Endothelial cell (in vitro differentiated cells): ENCODE data around the gene MINDY3. TPM values are rescaled to one million over a fixed set of nuclear protein-coding genes. Genes with fewer than 3 reads are reported as not detected.

ENCODE experiments used
- DNase-seq: peaks from one replicate; pipeline ENCODE4 v3.0.0; 2021; ENCODE audit warnings: low spot score
- H3K27ac Mint-ChIP-seq: one replicate; pipeline ENCODE4 v1.8.0; 2021; ENCODE audit warnings: mixed read lengths, inconsistent platforms; ENCODE audit not compliant: unreplicated experiment
- H3K27me3 Mint-ChIP-seq: one replicate; pipeline ENCODE4 v1.8.0; 2021; ENCODE audit warnings: mild to moderate bottlenecking, moderate library complexity, mixed read lengths, inconsistent platforms; ENCODE audit not compliant: unreplicated experiment
- H3K36me3 Mint-ChIP-seq: one replicate; pipeline ENCODE4 v1.8.0; 2021; ENCODE audit warnings: mild to moderate bottlenecking, low read depth, mixed read lengths, inconsistent platforms; ENCODE audit not compliant: unreplicated experiment
- H3K4me1 Mint-ChIP-seq: one replicate; pipeline ENCODE4 v1.8.0; 2021; ENCODE audit warnings: mild to moderate bottlenecking, mixed read lengths, inconsistent platforms; ENCODE audit not compliant: unreplicated experiment
- H3K4me3 Mint-ChIP-seq: one replicate; pipeline ENCODE4 v1.8.0; 2021; ENCODE audit warnings: mild to moderate bottlenecking, mixed read lengths, inconsistent platforms; ENCODE audit not compliant: unreplicated experiment
- H3K9me3 Mint-ChIP-seq: one replicate; pipeline ENCODE4 v1.8.0; 2021; ENCODE audit warnings: mixed read lengths, inconsistent platforms; ENCODE audit not compliant: unreplicated experiment
- total RNA-seq: library from RNA; stranded (reverse); fragmentation: NEBNext Ultra II Directional; extraction: Animal tissue kit (Norgen Biotek cat#: 25700); gene quantifications from one replicate; pipeline ENCODE4 v1.2.1, GENCODE V29; 2021; ENCODE audit not compliant: unreplicated experiment
- TF ChIP-seq, protein P1 (sequence below): fragments of 200-600 bp; sonication (generic); IDR thresholded peaks from one replicate; pipeline ENCODE4 v1.5.0; 2021; ENCODE audit warnings: antibody characterized with exemption; ENCODE audit not compliant: unreplicated experiment

The MINDY3 gene
- total RNA-seq, 1 donor from 2014 or later, result 26.1 TPM

DNA sequence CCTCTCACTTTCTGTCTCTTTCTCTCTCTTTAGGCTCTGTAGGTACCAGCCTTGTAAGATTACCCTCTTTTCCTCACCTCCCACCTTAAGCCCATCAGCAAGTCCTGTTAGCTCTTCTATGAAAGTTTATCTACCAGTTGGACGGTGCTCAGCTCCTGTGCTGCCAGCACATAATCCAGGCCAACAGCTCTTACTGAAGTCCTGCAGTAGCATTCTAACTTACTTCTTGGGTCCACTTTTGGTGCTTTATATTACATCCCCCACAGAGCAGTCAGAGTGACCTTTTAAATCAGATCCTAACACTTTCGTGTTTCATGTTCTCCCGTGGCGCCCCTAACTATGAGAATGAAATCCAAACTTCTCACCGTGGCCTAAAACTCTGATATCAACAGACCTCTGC, 101.7 kb downstream of the MINDY3 start:
- Mint-ChIP-seq H3K36me3 (no peaks in the 10 kb centered on the region), H3K27me3 (peaks cover 6% of the 10 kb centered on the region), H3K9me3 (no peaks in the 10 kb centered on the region), H3K4me1 (no peaks in the 10 kb centered on the region), H3K27ac (no peak overlapping the region), H3K4me3 (no peak overlapping the region)
- TF ChIP-seq, protein P1, sequence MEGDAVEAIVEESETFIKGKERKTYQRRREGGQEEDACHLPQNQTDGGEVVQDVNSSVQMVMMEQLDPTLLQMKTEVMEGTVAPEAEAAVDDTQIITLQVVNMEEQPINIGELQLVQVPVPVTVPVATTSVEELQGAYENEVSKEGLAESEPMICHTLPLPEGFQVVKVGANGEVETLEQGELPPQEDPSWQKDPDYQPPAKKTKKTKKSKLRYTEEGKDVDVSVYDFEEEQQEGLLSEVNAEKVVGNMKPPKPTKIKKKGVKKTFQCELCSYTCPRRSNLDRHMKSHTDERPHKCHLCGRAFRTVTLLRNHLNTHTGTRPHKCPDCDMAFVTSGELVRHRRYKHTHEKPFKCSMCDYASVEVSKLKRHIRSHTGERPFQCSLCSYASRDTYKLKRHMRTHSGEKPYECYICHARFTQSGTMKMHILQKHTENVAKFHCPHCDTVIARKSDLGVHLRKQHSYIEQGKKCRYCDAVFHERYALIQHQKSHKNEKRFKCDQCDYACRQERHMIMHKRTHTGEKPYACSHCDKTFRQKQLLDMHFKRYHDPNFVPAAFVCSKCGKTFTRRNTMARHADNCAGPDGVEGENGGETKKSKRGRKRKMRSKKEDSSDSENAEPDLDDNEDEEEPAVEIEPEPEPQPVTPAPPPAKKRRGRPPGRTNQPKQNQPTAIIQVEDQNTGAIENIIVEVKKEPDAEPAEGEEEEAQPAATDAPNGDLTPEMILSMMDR, result no peak
- no peak for DNase-seq

DNA sequence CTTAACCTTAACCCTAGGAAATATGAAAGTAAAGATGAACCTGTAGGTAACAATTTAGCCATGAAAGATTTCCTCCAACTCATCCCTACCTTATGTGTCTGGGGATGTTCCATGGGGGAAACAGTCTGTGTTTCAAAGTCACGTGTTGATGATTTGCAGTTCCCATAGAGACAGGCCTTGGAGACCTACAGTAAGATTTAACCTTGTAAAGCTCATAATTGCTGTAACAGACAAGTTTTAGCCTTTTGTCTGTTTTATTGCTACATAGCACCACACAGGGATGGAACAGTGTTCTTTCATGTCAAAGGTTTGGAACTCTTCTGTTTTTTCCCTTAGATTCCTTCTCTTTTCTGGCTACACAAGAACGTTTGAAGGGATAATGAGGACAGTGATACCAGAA, 105.4 kb downstream of the MINDY3 start:
- Mint-ChIP-seq H3K4me3 (no peak overlapping the region), H3K4me1 (no peaks in the 10 kb centered on the region), H3K27ac (no peak overlapping the region), H3K36me3 (no peaks in the 10 kb centered on the region), H3K9me3 (no peaks in the 10 kb centered on the region), H3K27me3 (peaks cover 5% of the 10 kb centered on the region)
- DNase-seq, result no peak
- TF ChIP-seq, protein P1, result no peak

DNA sequence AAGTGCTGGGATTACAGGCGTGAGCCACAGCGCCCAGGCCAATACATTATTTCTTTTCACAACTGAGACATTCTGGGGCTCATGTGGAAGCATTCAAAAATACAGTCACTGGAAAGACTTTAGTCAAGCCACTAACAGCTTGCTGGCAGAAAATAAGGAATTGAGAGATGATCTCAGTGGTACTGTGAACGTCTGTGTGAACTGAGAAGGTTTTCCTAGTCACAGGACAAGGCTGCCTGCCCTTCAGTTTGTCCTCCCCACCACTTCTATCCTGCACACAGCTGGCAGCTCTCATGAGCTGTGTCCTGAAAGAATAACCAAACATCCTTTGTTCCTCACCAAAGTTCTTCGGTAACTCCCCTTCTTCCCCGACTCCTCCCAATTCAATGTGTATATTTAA, 109.3 kb downstream of the MINDY3 start:
- TF ChIP-seq, protein P1, result no peak
- Mint-ChIP-seq H3K4me3 (no peak overlapping the region), H3K27ac (no peak overlapping the region), H3K36me3 (no peaks in the 10 kb centered on the region), H3K4me1 (no peaks in the 10 kb centered on the region), H3K9me3 (no peaks in the 10 kb centered on the region), H3K27me3 (no peaks in the 10 kb centered on the region)
- DNase-seq, result no peak

DNA sequence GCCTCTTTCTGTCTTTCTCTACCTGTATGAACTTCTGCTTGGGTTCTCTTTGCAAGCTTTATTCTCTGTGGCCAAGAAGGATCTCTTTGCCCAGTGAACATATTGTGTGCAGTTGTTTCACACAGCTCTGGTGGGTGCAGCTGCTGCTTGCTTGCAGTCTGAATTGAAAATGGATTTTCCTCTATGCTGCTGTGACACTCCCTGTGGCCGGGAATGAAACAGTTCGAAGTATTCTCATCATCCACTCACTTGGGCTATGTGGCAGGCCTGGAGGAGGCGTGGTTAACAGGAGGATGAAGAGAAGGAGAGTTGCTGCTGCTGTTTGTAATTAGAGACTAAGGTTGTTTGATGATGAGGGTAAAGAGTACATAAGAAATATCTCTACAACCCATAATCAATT, 112.2 kb downstream of the MINDY3 start:
- TF ChIP-seq, protein P1, result no peak
- Mint-ChIP-seq H3K27me3 (no peaks in the 10 kb centered on the region), H3K9me3 (no peaks in the 10 kb centered on the region), H3K36me3 (no peaks in the 10 kb centered on the region), H3K4me3 (no peak overlapping the region), H3K4me1 (no peaks in the 10 kb centered on the region), H3K27ac (no peak overlapping the region)
- no peak for DNase-seq

DNA sequence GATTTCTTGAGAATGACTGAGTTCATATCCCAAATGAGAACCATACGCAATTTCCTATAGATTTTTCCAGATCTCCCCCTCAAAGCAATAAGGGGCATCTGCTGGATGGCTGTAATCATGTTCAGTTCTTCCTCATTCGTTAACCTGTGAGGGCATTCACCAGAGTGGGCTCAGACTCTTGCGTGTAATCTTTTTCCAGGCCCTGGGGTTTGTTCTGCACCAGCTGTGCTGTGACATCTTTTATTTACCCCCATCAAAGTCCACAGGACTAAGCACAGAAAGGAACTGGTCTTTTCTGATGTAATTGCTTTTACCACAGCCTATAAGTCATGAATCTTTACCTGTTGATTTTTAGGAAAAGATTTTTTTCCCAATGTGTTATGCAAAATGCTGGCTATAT, 112.7 kb downstream of the MINDY3 start:
- Mint-ChIP-seq H3K27ac (no peak overlapping the region), H3K9me3 (no peaks in the 10 kb centered on the region), H3K4me3 (no peak overlapping the region), H3K4me1 (no peaks in the 10 kb centered on the region), H3K27me3 (no peaks in the 10 kb centered on the region), H3K36me3 (no peaks in the 10 kb centered on the region)
- TF ChIP-seq, protein P1, result no peak
- no peak for DNase-seq
